Measurements from ENCODE around the gene TGFB1.

Gene TGFB1

GRCh38 chr19:41344162-41344561 lies 9.6 kb downstream of the TGFB1 start:
- DNase-seq (ENCODE audit: low read depth): no peak
- TF ChIP-seq CTCF (conservative IDR thresholded peaks at IDR 0.05; ENCODE audit: control insufficient read depth, insufficient read depth, low read depth, low read length): no peak
- no peak overlapping the region for H3K4me3 ChIP-seq (ENCODE audit: control insufficient read depth, low read depth, low read length)

- no peak overlapping the region for H3K4me3 ChIP-seq (ENCODE audit: control insufficient read depth, low read depth, low read length)
- DNase-seq (ENCODE audit: low read depth): no peak
- TF ChIP-seq CTCF (conservative IDR thresholded peaks at IDR 0.05; ENCODE audit: control insufficient read depth, insufficient read depth, low read depth, low read length): no peak
Measured at GRCh38 chr19:41341669-41342490, 11.8 kb downstream of the TGFB1 start.

- no peak for TF ChIP-seq CTCF (conservative IDR thresholded peaks at IDR 0.05; ENCODE audit: control insufficient read depth, insufficient read depth, low read depth, low read length)
- H3K4me3 ChIP-seq (ENCODE audit: control insufficient read depth, low read depth, low read length): no peak overlapping the region
- no peak for DNase-seq (ENCODE audit: low read depth)
Measured at GRCh38 chr19:41339936-41340335, 13.8 kb downstream of the TGFB1 start.

- no peak for TF ChIP-seq CTCF (conservative IDR thresholded peaks at IDR 0.05; ENCODE audit: control insufficient read depth, insufficient read depth, low read depth, low read length)
- no peak for DNase-seq (ENCODE audit: low read depth)
- no peak overlapping the region for H3K4me3 ChIP-seq (ENCODE audit: control insufficient read depth, low read depth, low read length)
Measured at GRCh38 chr19:41335467-41335866, 18.3 kb downstream of the TGFB1 start.

DNA sequence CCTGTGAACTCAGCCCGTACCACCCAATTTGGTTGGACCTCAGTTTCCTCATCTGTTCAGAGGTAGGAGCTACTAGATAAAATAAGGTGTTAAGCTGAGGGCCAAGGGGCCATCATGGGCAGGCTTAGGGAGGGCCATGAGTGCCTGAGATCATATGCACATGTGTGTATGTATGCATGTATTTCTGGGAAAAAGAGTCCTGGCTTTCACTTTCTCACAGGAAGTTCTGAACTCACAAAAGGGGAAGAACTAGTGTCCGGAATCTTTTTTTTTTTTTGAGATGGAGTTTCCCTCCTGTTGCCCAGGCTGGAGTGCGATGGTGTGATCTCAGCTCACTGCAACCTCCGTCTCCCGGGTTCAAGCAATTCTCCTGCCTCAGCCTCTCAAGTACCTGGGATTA lies 18.9 kb downstream of the TGFB1 start:
- H3K4me3 ChIP-seq (ENCODE audit: control insufficient read depth, low read depth, low read length): no peak overlapping the region
- DNase-seq (ENCODE audit: low read depth): no peak
- no peak for TF ChIP-seq CTCF (conservative IDR thresholded peaks at IDR 0.05; ENCODE audit: control insufficient read depth, insufficient read depth, low read depth, low read length)

GRCh38 chr19:41332468-41332867 lies 21.3 kb downstream of the TGFB1 start:
- DNase-seq (ENCODE audit: low read depth): no peak
- no peak overlapping the region for H3K4me3 ChIP-seq (ENCODE audit: control insufficient read depth, low read depth, low read length)
- TF ChIP-seq CTCF (conservative IDR thresholded peaks at IDR 0.05; ENCODE audit: control insufficient read depth, insufficient read depth, low read depth, low read length): no peak

Data from fibroblast of mammary gland (primary cell).